ENCODE measurements around the gene SNRPB. TPM values are rescaled to one million over a fixed set of nuclear protein-coding genes. Genes with fewer than 3 reads are reported as not detected.

The SNRPB gene
- total RNA-seq, 4 donors from 2014 or later: 119 to 176 (median 133) TPM

DNA sequence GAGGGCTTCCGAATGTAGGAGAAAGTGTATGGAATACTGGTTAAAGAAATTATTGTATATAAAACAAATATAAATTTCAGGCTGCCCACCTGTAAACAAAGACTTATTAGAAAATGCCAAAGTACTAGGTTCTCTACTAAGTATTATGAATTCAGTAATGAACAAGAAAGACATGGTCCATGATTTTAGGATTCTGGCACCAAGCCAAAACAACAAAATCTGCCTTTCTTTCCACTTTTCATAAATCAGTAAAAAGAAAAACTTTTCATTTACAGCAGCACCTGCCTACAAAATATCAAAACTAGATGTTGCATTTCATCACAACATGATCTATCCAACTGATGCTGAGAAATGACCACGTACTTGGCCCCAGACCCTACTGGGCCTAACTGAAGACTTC lies 14.5 kb upstream of the SNRPB start:
- Histone ChIP-seq H3K9me3 (no peaks in the 10 kb centered on the region), H3K4me3 (replicated peaks in 1 of 3) (no peak overlapping the region), H3K4me1 (no peaks in the 10 kb centered on the region), H3K27me3 (no peaks in the 10 kb centered on the region), H3K27ac (no peak overlapping the region), H3K36me3 (peaks cover 10 to 40% of the 10 kb centered on the region in 2 donors)
- DNase-seq: no peak
- intact Hi-C loops (cut with DNase I): no loop called here
- 95 to 98% methylated on average over 2 of the region's 2 CpGs for WGBS, 2 donors
- TF ChIP-seq, protein P1, sequence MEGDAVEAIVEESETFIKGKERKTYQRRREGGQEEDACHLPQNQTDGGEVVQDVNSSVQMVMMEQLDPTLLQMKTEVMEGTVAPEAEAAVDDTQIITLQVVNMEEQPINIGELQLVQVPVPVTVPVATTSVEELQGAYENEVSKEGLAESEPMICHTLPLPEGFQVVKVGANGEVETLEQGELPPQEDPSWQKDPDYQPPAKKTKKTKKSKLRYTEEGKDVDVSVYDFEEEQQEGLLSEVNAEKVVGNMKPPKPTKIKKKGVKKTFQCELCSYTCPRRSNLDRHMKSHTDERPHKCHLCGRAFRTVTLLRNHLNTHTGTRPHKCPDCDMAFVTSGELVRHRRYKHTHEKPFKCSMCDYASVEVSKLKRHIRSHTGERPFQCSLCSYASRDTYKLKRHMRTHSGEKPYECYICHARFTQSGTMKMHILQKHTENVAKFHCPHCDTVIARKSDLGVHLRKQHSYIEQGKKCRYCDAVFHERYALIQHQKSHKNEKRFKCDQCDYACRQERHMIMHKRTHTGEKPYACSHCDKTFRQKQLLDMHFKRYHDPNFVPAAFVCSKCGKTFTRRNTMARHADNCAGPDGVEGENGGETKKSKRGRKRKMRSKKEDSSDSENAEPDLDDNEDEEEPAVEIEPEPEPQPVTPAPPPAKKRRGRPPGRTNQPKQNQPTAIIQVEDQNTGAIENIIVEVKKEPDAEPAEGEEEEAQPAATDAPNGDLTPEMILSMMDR (IDR thresholded peaks at IDR 0.05): no peak
- no peak for TF ChIP-seq POLR2A (IDR thresholded peaks at IDR 0.05)

DNA sequence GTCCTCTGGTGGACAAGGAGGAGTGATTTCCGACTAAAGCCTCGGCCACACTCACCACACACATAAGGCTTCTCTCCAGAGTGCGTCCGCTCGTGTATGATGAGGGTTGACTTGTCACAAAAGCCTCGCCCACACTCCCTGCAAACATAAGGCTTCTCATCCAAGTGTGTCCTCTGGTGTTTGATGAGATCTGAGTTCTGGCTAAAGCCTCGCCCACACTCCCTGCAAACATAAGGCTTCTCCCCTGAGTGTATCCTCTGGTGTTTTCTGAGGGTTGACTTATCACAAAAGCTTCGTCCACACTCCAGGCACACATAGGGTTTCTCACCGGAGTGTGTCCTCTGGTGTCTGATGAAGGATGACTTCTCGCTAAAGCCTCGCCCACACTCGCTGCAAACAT lies 12.9 kb upstream of the SNRPB start:
- Histone ChIP-seq H3K27ac (no peak overlapping the region), H3K9me3 (no peaks in the 10 kb centered on the region), H3K27me3 (no peaks in the 10 kb centered on the region), H3K4me1 (no peaks in the 10 kb centered on the region), H3K4me3 (replicated peaks in 1 of 3) (no peak overlapping the region), H3K36me3 (peaks cover 10 to 30% of the 10 kb centered on the region in 2 donors)
- DNase-seq: no peak
- WGBS, 2 donors: 93 to 97% methylated on average over 12 of the region's 12 CpGs
- intact Hi-C loops (cut with DNase I): no loop called here
- no peak for TF ChIP-seq POLR2A (IDR thresholded peaks at IDR 0.05)
- TF ChIP-seq, protein P1 (IDR thresholded peaks at IDR 0.05): no peak

DNA sequence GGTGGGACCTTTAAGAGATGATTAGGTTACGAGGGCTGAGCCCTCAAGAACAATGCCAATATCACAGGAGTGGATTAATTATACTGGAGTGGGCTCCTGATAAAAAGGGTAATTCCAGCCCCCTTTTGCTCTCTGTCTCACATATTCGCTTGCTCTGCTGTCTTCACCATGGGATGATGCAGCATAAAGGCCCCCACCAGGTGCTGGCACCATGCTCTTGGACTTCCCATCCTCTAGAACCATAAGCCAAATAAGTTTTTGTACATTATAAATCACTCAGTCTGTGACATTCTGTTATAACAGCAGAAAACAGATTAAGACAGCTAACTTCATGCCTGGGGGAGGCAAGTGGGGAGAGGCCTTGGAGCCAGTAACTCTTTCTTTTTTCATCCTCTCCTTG lies 9.8 kb upstream of the SNRPB start:
- H3K4me3 ChIP-seq (replicated peaks in 1 of 3): no peak overlapping the region
- intact Hi-C loops (cut with DNase I): no loop called here
- no peak for DNase-seq
- no peaks in the 10 kb centered on the region for H3K27me3 ChIP-seq
- 100% methylated on average over 2 of the region's 2 CpGs for WGBS, 2 donors
- TF ChIP-seq, protein P1 (IDR thresholded peaks at IDR 0.05): no peak
- no peak for TF ChIP-seq POLR2A (IDR thresholded peaks at IDR 0.05)
- H3K27ac ChIP-seq: no peak overlapping the region
- peaks cover 10 to 16% of the 10 kb centered on the region in 2 donors for H3K36me3 ChIP-seq
- H3K9me3 ChIP-seq: no peaks in the 10 kb centered on the region
- H3K4me1 ChIP-seq: no peaks in the 10 kb centered on the region

DNA sequence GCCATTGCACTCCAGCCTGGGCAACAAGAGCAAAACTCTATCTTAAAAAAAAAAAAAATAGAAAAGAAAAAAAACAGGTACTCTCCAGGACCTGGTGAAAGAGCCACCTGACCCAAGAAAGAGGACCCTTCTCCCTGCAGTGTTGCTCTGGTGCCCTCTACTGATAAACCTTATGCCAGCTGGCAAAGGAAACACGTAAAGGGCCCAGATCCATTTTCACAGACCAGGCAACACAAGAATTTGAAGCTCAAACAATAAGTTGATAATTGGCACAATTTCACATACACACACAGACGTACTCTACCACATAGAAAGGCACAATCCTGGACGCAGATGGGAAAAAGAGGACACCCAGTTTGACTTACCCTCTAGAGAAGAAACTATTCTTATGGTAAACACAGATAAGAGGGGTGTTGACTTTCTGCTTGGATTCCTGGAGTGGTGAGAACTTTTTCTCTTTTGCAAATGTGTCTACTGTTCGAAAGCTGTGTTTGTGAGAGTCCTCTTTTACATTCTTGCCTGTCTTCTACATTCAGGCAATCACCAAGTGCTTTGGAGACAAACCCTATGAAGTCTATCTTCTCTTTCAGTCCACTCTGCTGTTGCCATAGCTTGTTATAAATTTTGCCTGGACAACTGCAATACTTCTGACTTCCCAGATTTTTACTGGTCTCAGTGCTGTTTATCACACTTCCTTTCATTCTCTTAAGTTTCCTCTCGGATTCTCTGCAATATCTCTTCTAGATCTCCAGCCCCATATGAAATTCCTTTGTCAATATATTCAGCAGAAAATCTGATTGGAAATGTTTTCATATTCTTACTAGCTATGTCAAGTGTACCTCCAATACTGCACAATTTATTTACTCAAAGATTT lies 6.4 kb upstream of the SNRPB start:
- Histone ChIP-seq H3K4me3 (replicated peaks in 1 of 3) (no peak overlapping the region), H3K36me3 (no peaks in the 10 kb centered on the region), H3K27me3 (no peaks in the 10 kb centered on the region), H3K27ac (no peak overlapping the region), H3K4me1 (no peaks in the 10 kb centered on the region), H3K9me3 (no peaks in the 10 kb centered on the region)
- no peak for TF ChIP-seq POLR2A (IDR thresholded peaks at IDR 0.05)
- TF ChIP-seq, protein P1 (IDR thresholded peaks at IDR 0.05): no peak
- 89 to 93% methylated on average over 5 of the region's 5 CpGs for WGBS, 2 donors
- no peak for DNase-seq
- intact Hi-C loops (cut with DNase I): no loop called here
